Esophagus mucosa (tissue), 1 donor: ENCODE data around the gene P3H4. TPM values are rescaled to one million over a fixed set of nuclear protein-coding genes. Genes with fewer than 3 reads are reported as not detected.

Experiments used
- ATAC-seq: fragments of 200-7000 bp; cut with Tn5 transposase; one replicate; pipeline ENCODE4 v1.9.1; 2020
- total RNA-seq: library from RNA; stranded (reverse); gene quantifications from one replicate; pipeline ENCODE4 v1.2.4, GENCODE V29; 2023
- donor health status: DM: yes; HTN: yes; CAD: no.

P3H4 gene
- total RNA-seq, 1 donor from 2014 or later, result 1.9 TPM

- no peak for ATAC-seq
Observed at GRCh38 chr17:41818024-41818423, 6.3 kb upstream of the P3H4 start.

- no peak for ATAC-seq
Observed at GRCh38 chr17:41816637-41817320, 5.0 kb upstream of the P3H4 start.

GRCh38 chr17:41814195-41814594 is 2.4 kb upstream of the P3H4 start:
- ATAC-seq, result no peak

- no peak for ATAC-seq
Observed at GRCh38 chr17:41813699-41814124, 2.0 kb upstream of the P3H4 start.

GRCh38 chr17:41813152-41813680 is 1.5 kb upstream of the P3H4 start:
- no peak for ATAC-seq

- no peak for ATAC-seq
Observed at GRCh38 chr17:41812381-41813151, 817 bp upstream of the P3H4 start, which contains the start of gene FKBP10. TSS of gene FKBP10 (plus strand) at chr17:41813004. CDS start at chr17:41813035, 31 bp downstream.

GRCh38 chr17:41810659-41811548 is 845 bp downstream of the P3H4 start:
- ATAC-seq, result peak; percentile 36

- no peak for ATAC-seq
Observed at GRCh38 chr17:41806685-41807445, 4.9 kb downstream of the P3H4 start.

- ATAC-seq, result no peak
Observed at GRCh38 chr17:41803049-41804020, 8.4 kb downstream of the P3H4 start.

GRCh38 chr17:41801374-41802271 is 10.1 kb downstream of the P3H4 start:
- ATAC-seq, result peak; percentile 62

GRCh38 chr17:41800601-41801373 is 11.0 kb downstream of the P3H4 start:
- peak; percentile 93 for ATAC-seq

- peak; percentile 64 for ATAC-seq
Observed at GRCh38 chr17:41799366-41799765, 12.4 kb downstream of the P3H4 start.

GRCh38 chr17:41797377-41797776 is 14.4 kb downstream of the P3H4 start:
- ATAC-seq, result no peak

- ATAC-seq, result no peak
Observed at GRCh38 chr17:41796121-41796895, 15.4 kb downstream of the P3H4 start.

- ATAC-seq, result no peak
Observed at GRCh38 chr17:41794540-41794975, 17.2 kb downstream of the P3H4 start.

GRCh38 chr17:41793784-41794539 is 17.8 kb downstream of the P3H4 start:
- ATAC-seq, result no peak
